Stimulated activated CD8-positive, alpha-beta memory T cell treated with anti-CD3 and anti-CD28 coated beads, Interleukin-7, amount 100 ng/mL, for 24 hours (primary cell): ENCODE measurements around the gene KCNJ1.

Source experiments
- DNase-seq: peaks from one replicate; pipeline ENCODE4 v3.0.0-alpha.2; 2020; ENCODE audit warnings: low read depth

KCNJ1 gene

DNA sequence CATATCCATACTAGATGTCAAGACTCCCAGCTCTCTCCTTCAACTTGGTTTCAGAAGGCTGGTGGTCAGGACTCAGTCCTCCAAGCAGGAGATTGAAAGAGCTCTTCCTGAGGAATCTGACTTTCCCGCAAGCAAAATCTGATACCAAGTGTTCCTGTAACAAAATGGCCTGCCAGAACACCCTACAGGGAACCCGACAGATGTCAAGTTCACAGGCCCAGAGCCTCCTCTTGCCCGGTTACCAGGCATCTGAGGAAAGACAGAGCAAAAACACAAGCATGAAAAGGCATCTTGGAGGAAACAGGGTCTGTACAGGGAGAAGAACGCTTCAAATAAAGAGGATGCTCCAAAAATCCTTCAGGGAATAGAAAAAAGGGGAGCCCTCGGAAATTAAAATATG, 15.4 kb upstream of the KCNJ1 start:
- DNase-seq: no peak

DNA sequence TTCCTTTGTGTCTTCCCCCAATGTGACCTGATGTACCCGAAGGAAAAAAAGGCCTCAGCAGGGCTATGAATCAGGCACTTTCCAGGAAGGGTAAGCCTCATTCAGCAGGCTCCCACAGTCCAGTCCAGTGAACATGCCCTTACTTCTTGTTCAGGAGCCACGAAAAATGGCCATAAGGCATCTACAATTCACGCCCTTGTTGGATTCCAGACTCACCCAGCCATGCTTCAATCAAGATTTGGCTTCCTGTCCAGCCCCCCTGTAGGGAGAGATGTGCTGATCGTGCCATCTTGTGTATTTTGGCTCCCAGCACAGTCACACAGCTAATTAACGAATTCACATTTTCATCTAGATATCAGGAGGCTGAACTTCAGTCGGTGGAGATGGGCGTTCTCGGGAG, 14.1 kb upstream of the KCNJ1 start:
- no peak for DNase-seq

DNA sequence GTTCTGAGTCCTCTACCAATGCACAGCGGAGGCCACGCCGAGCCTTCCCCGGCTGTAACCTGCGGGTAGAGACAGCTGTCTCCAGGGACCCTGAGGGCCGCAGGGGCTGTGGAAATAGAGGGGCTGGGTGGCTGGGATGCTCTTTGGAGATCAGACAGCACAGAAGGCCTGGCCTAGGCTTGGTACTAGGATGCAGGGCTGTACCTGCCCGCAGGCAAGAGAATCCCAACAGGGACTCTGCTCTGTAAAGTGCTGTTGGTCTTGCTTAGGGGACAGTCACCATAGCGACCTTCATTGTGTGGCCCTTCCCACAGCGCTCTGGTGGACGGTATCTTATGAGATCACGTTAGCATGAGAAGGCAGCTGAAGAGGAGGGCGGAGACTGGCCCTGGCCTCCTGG, 12.7 kb upstream of the KCNJ1 start:
- no peak for DNase-seq

DNA sequence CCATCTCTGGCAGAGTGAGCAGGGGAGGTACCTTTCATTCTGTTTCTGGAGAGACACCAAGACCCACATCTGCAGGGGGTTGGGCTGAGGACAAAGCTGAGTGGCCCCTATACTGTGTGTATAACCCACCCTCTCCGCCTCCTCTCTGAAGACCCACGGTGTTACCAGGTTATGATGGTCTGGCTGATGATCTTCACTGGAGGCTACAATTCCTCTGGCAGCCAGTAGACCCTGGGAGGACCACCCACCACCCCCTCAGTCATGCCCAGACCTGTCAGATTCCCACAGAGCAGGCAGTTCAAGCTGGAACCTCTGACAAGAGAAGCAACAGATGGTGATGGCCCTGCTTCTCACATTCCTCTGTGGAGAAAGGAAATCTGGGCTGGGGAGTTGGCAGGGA, 11.4 kb upstream of the KCNJ1 start:
- no peak for DNase-seq

DNA sequence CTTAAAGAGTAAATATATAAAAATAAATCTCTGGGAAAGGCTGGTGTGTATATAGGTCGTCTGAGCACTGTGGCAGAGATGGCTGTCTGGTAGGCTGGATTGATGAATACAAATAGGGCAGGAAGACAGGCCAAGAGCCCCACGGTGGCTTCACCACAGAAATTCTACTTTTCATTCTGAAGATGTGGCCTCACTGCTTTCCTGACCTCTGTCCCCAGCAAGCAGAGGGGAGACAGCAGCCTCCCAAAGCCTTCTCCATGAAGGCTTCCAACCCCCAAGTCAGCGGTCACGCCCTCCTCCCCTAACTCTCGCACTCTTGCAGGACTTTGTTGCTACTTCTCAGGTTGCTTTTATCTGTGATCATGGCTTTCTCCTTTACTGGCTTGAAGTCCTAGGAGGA, 10.6 kb upstream of the KCNJ1 start:
- DNase-seq: no peak

DNA sequence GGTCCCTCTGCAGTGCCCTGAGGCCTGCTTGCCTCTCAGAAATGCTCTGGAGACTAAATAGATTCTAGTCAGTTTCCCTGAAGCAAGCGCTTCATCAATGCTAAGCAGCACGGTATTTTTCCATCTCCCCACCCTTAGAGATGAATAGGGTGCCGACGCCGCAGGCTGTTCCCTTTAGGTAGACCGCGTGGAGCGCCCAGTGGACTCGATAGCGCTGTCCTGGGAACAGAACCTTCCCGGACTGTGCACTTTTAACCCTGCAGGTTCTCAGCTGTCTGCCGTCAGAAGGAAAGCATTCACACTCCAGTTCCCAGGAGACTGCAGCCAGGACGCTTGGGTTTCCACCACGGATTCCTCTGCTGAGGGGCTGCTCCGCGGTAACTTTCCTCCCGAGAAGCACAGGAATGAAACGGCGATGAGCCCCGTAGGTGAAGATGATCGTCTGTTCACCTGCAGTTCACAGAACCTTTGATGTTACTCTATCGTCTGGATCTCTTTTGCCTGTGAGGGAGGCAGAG, 9.1 kb upstream of the KCNJ1 start:
- DNase-seq: no peak

DNA sequence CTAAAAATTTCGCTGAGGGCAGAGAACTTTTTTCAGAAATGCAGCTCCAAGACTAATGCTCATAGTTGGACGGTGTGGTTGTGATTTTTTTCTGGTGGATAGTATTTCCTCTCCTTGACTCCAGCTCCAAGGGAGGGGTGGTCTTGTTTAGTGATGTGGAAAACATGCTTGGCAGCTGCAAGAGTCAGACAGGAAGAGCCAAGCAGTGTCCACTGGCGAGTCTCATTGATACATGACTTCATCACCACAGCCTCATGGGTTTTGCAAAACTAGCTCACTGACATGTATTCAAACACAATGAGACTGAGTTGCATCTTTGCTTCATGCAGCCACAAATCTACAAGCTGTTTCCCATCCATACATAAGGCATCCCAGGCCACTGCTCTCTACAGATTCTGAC, 7.3 kb upstream of the KCNJ1 start:
- DNase-seq: no peak

DNA sequence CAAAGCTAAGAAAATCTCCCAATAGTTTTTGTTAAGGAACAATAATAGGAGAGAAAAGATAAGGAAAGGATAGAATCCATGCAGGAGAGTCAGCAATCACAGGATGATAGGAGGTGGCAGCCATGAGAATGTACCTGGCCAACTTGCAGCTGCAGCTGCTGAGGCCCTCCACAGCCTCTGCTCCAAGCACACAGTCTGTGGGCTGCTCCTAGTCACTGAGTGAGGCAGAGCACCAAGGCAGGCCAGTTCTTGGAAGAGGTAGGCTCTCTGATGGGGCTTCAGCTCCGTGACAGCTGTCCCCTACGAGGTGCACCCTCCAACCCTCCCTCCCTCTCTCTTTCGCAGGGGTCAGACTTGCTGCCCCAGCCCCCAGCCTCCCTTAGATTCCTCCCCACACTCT, 5.5 kb upstream of the KCNJ1 start:
- DNase-seq: no peak

DNA sequence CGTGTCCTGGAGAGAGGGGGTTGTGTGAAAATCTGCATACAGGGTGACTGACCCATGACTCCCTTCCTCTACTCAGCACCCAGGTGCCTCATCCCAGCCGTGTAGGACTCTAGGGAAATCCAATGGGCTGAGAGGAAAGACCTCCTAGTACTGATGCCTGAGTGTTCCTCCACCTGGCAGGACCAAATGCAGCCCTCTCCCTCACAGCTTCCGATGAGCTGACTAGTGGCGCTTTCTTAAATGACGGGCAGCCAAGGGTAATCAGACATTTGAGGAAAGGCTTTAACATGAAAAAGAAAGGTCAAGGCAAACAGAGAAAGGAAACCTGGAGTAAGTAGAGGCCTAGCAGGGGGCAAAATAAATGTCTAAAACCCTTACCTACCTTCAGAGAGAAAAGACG, 5.0 kb upstream of the KCNJ1 start:
- no peak for DNase-seq

DNA sequence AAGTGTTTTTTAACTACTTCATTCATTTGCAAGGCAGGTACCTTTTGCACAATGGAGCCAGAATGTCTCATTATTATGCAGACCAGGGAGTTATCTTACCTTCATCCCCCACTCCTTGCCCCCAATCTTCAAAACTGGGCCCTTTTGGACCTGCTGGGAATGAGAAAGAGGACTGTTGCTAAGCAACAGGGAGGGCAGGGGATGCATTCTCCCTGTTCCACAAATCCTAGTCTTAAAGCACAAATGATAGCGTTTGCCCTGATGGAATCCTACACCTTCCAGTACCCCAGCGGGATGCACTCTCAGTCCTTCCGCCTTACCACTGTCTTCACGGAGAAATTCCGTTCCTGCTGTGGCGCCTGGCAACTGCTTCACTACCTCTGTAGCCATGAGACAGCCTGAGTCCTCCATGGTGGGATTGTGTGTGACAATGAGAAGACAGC, 4.1 kb upstream of the KCNJ1 start:
- no peak for DNase-seq

DNA sequence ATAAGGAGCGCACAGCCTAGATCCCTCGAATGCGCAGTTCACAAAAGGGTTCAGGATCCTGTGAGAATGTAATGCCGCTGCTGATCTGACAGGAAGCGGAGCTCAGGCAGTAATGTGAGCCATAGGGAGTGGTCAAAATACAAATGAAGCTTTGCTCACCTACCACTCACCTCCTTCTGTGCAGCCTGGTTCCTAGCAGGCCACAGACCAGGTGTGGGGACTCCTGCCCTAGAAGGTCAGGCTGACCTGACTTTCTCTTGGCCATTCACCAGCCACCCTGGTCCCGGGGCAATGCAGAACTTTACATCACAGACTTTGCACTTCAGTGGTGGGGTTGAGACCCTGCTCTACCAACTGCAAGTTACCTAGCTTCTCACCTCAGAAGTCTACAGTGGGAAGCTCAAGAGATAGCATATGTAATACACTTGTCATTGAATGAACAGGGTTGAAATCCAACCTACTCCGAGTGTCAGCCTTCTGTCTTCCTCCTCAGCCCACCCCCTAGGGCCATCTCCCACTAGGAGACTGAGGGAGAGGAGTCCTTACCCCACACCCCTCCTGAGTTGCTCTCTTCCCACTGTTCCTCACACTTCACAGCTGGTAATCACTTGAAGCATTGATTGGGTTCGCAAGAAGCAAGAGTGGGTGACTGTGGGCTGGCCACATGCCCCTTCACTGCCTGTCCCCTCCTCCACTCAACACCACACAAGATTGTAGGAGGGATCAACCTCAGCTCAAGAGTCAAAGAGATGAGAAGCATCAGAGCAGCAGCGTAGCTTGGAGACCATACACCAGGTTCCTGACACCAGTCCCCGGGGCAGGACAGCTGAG, 2.0 kb upstream of the KCNJ1 start:
- no peak for DNase-seq

DNA sequence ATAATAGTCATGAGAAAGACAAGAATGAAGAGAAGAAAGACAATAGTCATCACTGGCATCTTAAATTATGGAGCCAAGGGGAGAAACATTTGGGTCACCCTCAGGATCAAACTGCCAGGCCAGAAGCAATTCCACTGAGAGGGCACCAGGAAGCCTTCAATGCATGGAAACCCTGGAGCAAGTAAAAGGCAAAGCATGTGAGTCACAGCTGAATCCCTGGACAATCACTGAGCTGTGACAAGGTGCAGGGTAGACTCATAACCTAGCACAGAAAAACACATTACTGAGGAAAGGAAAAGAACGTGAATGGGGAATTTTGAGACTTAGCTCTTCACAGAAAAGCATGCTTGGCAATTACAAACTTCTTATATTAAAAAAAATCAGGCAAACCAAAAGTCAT, 1.6 kb downstream of the KCNJ1 start:
- no peak for DNase-seq

DNA sequence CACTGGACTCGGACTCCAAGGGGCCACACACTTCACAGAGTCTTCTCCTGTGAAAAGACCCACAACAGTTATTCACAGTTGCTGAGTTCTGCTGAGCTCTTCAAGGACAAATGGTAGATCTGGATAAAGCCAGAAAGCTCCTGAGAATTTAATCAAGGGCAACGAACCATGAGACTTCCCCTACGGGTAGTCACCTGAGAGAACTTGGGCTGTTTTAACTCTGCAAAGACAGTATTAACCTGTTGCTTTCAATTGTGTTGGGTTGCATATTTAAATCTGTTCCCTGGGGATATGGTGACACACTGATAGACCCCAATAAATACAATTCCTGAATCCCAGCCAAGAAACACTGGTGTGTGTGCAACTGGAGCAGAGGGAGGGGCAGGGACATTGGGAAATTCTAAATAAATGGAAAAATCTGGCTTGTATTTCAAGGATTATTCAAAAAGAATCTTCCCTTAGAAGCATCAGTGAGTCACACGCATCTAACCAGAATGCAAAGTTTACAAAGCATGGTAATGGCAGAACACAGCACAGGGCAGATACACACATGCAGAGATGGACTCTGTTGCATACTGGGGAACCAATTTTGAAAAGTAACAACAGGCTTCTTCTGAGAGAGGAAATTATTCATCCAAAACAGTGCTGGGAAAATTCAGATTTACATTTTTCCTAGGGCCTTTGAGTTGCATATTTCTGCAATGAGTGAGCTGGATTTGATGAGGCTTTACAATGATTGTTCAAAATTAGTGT, 4.0 kb downstream of the KCNJ1 start:
- DNase-seq: no peak

DNA sequence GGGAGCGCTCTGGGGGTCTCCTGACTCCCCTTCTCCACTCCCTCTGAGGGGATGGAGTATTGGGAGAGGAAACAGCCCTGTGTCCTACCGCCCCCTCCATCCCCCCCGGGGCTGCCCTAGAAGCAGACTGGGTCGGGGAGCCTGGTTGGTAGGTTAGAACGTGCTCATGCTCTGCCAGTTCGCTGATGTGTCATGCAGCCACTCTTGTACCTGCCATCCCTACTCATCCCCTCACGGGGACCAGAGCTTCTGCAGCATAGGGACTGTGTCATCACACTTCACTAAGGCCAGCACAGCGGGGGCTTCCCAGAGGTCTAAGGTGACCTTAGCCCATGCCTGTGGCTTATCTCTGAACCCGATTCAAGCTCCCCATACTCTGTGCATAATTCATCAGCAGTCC, 4.7 kb downstream of the KCNJ1 start:
- no peak for DNase-seq

DNA sequence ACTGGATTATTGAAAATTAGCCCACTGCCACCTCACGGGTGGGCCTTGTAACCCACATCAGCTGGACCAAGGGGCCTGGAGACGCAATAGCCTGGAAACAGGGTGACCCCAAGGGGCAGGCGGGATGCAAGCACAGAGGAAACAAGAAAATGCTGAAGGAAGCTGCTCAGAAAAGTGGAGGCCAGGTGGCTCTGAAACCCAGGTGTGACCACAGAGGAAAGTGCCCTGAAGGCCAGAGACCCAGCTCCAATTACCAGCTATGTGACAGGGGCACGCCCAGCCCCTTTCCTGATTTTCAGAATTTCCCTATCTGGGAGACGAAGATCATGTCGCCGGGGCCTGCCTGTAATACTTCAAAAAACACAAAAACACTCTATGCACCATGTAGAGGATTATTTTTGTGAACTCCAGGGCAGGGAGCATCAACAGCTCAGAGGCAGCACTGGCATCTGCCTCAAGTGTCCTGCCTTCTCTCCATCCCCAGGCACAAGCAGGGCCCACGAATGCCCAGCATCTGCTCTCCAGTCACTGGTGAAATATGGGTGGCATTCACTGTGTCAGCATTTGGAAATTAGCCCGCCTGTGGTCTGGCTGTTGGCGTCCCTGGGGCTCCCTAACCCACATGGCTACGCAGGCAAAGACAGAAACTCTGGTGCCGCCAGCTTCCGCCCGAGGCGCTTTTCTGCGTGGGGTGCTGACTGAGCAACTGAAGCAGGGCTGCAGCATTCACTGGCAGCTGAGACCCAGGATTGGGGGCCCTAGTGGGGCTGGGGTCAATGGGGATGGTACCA, 6.3 kb downstream of the KCNJ1 start:
- no peak for DNase-seq

DNA sequence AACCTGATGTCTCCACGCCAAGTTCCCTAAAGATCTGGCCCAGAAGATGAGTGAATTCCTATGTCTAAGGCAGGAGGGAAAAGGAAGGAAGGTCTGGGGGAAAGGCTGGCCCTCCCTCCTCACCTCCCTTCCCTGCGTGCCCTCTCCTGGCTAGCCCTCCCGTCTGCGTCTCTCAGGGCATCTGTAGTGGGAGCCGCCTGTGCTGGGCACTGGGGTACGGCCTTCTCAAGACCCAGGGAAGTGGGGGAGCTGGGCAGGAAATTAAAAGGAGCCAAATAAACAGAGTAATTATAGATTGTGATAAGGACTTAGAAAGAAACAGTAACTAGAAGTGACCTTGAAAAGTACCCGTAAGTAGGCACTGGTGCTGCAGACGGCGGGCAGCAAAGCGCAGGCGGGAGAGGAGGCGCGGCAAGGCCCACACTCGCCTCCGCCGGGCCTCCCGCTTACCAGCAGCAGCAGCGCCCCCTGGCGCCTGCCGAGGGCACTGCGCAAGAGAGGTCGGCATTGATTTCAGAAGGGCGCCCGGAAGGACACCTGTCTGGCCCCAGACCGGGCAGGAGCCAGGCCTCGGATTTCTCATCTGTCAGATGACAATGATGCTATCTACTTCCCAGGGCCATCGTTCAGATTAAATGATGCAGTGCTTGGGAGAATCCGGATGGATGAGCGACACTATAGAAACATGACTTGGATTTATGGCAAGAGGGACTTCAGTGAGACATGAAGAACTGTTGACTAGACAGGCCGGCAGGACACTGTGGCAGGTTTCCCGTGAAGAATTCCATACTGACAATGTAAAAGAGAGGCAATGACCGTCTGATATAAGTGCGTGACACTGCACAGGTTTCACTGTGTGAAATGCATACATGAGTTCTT, 7.3 kb downstream of the KCNJ1 start:
- DNase-seq: peak; percentile 60

DNA sequence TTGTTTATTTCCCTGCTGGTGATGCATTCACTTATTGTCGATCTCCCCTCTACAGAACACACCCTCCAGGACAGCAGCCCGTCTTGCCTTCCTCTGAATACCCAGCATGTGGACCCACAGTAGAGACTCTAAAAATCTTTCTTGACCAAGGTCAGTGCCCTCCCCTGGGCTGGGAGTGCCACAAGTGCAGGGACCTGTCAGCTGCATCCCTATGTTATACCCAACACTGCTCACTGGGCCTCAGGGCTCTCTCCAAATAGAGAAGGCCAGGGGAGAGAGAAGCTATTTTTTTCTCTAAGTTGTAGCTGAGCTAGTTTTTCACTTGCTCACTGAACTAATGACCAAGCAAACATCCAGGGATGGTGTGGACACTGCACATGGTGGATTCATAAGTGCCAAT, 9.8 kb downstream of the KCNJ1 start:
- no peak for DNase-seq

DNA sequence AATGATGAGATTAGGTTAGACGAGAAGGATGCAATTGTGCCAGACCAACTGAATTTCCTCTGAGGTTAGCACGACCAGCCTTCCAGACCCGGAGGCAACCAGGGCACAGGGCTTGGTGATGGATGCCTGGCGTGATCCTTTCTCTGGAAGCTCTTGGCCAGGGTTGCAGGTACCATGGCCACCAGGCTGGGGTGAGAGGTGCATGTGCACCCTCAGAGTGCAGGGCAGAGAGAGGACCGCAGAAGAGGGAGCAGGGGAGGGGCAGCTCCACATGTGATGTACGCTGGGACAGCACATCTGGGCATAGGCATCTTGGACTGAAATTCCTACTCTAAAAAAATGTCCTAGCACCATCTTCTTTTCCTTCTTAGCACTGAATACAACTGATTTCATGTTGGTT, 10.9 kb downstream of the KCNJ1 start:
- DNase-seq: no peak

DNA sequence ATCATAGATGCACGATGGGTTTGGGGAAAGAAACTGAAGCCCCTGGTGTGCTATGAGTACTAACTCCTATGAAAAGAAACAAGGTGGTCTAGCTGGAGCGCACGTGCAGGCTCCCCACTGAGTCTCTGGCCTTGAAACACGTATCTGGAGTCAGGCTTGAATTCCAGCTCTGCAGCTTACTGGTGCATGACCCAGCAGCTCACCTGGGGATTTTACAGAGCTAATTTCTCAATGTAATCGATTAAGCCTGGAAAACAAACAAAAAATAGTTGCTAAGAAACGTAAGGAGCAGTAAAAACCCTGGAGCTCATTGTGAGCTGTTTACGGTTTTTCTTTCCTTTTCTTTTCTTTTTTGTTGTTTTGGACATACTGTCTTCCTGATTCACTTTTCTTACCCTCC, 12.3 kb downstream of the KCNJ1 start:
- DNase-seq: no peak

DNA sequence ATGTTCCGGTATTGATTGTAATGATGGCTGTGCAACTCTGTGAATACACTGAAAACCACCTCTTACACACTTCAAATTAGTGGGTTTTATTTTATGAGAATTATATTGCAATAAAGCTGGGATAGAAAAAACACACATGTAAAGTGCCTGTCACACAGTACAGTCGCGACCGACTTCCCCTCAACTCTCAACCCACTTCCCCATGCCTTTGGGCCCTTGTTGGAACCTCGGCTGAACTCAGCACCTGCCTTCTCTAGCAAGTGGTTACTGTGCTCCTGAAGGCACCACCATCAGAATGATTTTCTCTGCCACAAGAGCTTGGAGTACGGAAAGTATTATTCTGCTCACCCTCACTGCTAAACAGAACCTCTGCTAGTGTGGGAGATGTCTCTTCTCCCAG, 13.5 kb downstream of the KCNJ1 start:
- no peak for DNase-seq

DNA sequence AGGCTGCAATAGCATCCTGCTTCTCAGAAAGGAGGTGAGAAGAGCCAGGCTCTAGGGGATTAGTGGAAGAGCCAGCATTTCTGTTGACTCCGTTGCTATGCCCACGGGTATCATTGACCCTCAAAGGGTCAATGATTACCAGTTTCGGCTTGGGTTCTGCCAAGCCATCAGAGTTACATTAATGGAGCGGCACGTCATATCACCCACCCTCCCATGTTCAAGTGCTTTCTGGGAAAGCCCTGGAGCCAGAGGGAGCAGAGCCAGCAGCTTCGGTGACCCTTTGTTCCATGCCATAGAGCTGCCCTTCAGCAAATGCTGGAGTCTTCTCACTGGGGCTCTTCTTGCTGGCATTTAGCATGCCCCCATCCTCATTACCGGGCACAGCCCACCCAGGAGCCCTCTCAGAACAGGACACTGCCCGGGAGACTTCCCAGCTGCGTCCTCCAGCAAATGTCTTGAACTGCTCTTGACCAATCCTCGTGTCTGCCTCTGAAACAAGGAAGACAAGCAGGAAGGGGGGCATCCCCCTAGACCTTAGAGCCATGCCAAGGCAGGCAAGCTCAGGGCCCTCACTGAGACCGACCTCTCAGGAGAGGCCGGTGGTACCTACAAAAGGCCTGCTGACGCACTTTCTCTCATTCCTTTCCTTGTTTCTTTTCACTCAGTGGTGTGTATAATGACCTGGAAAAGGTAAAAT, 14.6 kb downstream of the KCNJ1 start:
- no peak for DNase-seq
